Panc1 (cell line): Measurements from ENCODE around the gene DEDD.

ENCODE experiments used
- TF ChIP-seq, protein P1 (sequence below): fragments of 450-650 bp; IDR thresholded peaks from 2 replicates; pipeline ENCODE4 v1.5.1; 2017; ENCODE audit warnings: mild to moderate bottlenecking
- TF ChIP-seq, protein P2 (sequence below), 2 experiments: IDR thresholded peaks; 2 replicates each; pipeline ENCODE4 v1.6.1; 2011 to 2012; ENCODE audit warnings: low read depth in 2 of 2, control low read depth in 1 of 2, low read length in 1 of 2, mild to moderate bottlenecking in 1 of 2, moderate library complexity in 1 of 2; ENCODE audit not compliant: insufficient read depth in 1 of 2

DNA sequence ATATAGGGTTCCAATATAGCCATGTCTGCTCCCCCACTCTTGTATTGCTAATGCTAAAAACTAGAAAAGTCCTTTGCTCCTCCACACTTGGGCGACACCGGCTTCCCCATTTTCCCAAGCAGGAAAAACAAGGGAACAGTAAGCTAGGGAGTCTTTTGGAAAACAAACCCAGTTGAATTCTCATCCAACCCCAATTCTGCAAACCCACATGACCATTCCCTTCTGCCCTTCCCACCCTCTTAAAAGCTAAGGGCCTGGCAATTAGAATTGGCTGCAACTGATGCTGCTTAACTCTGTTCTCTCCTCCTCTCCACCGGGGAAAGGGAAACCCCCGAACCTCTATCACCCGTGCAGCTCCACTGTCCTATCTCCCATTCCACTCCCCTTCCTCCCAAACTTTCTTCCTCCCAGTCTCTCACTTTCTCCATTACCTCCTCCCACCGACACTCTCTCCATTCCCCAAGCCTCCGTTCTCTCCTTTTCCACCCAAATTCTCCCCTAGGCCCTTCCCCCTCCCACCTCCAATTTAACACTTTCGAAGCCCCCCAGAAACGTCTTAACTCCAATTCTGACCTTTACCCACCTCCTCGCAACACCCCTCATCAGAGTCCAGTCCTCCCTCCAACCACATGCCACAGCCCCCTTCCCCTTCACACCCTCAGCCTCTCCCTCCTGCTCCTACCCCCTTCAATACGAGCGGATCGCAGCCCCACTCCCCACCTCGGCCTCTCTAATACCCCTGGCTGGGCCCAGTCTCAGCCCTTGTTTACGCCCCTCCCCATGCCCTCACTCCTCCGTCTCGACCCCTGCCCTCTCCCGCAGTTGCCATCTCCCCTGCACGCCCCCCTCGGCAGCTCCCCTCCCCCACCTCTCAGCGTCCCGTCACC, 701 bp downstream of the DEDD start:
- TF ChIP-seq, protein P1, sequence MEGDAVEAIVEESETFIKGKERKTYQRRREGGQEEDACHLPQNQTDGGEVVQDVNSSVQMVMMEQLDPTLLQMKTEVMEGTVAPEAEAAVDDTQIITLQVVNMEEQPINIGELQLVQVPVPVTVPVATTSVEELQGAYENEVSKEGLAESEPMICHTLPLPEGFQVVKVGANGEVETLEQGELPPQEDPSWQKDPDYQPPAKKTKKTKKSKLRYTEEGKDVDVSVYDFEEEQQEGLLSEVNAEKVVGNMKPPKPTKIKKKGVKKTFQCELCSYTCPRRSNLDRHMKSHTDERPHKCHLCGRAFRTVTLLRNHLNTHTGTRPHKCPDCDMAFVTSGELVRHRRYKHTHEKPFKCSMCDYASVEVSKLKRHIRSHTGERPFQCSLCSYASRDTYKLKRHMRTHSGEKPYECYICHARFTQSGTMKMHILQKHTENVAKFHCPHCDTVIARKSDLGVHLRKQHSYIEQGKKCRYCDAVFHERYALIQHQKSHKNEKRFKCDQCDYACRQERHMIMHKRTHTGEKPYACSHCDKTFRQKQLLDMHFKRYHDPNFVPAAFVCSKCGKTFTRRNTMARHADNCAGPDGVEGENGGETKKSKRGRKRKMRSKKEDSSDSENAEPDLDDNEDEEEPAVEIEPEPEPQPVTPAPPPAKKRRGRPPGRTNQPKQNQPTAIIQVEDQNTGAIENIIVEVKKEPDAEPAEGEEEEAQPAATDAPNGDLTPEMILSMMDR, result no peak
- TF ChIP-seq, protein P2, sequence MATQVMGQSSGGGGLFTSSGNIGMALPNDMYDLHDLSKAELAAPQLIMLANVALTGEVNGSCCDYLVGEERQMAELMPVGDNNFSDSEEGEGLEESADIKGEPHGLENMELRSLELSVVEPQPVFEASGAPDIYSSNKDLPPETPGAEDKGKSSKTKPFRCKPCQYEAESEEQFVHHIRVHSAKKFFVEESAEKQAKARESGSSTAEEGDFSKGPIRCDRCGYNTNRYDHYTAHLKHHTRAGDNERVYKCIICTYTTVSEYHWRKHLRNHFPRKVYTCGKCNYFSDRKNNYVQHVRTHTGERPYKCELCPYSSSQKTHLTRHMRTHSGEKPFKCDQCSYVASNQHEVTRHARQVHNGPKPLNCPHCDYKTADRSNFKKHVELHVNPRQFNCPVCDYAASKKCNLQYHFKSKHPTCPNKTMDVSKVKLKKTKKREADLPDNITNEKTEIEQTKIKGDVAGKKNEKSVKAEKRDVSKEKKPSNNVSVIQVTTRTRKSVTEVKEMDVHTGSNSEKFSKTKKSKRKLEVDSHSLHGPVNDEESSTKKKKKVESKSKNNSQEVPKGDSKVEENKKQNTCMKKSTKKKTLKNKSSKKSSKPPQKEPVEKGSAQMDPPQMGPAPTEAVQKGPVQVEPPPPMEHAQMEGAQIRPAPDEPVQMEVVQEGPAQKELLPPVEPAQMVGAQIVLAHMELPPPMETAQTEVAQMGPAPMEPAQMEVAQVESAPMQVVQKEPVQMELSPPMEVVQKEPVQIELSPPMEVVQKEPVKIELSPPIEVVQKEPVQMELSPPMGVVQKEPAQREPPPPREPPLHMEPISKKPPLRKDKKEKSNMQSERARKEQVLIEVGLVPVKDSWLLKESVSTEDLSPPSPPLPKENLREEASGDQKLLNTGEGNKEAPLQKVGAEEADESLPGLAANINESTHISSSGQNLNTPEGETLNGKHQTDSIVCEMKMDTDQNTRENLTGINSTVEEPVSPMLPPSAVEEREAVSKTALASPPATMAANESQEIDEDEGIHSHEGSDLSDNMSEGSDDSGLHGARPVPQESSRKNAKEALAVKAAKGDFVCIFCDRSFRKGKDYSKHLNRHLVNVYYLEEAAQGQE (IDR thresholded peaks at IDR 0.05; ENCODE audit: insufficient read depth in 1 of 2, low read depth in 2 of 2, low read length in 1 of 2), result no peak
